Mesothelial cell of epicardium (in vitro differentiated cells): ENCODE measurements around the gene TFEC. TPM values are rescaled to one million over a fixed set of nuclear protein-coding genes. Genes with fewer than 3 reads are reported as not detected.
"Not testable (repeated sequence)": the region's sequence is repeated elsewhere in the genome, so short reads cannot be mapped to it uniquely, and the experiment has no call there.

Source experiments
- DNase-seq, 2 experiments: peaks; one replicate each; pipeline ENCODE4 v3.0.0; 2021; ENCODE audit warnings: low spot score in 2 of 2; ENCODE audit not compliant: unreplicated experiment in 2 of 2
- H3K27ac Mint-ChIP-seq: 2 replicates; pipeline ENCODE4 v1.8.0; 2021; ENCODE audit warnings: mixed read lengths
- H3K27me3 Mint-ChIP-seq: 2 replicates; pipeline ENCODE4 v1.8.0; 2021; ENCODE audit warnings: low read depth, mixed read lengths
- H3K36me3 Mint-ChIP-seq: 2 replicates; pipeline ENCODE4 v1.8.0; 2021; ENCODE audit warnings: mixed read lengths
- H3K4me1 Mint-ChIP-seq: 2 replicates; pipeline ENCODE4 v1.8.0; 2021; ENCODE audit warnings: mixed read lengths
- H3K4me3 Mint-ChIP-seq: 2 replicates; pipeline ENCODE4 v1.8.0; 2021; ENCODE audit warnings: mild to moderate bottlenecking, moderate library complexity, mixed read lengths
- H3K9me3 Mint-ChIP-seq: 2 replicates; pipeline ENCODE4 v1.8.0; 2021; ENCODE audit warnings: mixed read lengths
- CTCF ChIP-seq: fragments of 200-600 bp; sonication (generic); IDR thresholded peaks from one replicate; pipeline ENCODE4 v1.5.0; 2021; ENCODE audit warnings: antibody characterized with exemption; ENCODE audit not compliant: unreplicated experiment
- total RNA-seq: library from RNA; stranded (reverse); gene quantifications from 3 replicates; pipeline ENCODE4 v1.2.1, GENCODE V29; 2021

Gene TFEC
- total RNA-seq, 1 donor from 2014 or later = 0.49 TPM

GRCh38 chr7:116052006-116052405 lies 21.4 kb upstream of the TFEC start:
- Mint-ChIP-seq H3K4me1 (no peaks in the 10 kb centered on the region), H3K27me3 (peaks cover 3% of the 10 kb centered on the region), H3K4me3 (no peak overlapping the region), H3K36me3 (peaks cover 4% of the 10 kb centered on the region), H3K9me3 (peaks cover 22% of the 10 kb centered on the region), H3K27ac (no peak overlapping the region)
- DNase-seq = no peak
- no peak for TF ChIP-seq CTCF

DNA sequence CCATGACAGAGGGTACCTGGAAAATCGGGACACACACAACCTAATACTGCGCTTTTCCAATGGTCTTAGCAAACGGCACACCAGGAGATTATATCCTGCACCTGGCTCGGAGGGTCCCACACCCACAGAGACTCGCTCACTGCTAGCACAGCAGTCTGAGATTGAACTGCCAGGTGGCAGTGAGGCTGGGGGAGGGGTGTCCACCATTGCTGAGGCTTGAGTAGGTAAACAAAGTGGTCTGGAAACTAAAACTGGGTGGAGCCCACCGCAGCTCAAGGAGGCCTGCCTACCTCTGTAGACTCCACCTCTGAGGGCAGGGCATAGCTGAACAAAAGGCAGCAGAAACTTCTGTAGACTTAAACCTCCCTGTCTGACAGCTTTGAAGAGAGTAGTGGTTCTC lies 16.7 kb upstream of the TFEC start:
- H3K36me3 Mint-ChIP-seq, H3K4me1 Mint-ChIP-seq, H3K27me3 Mint-ChIP-seq, DNase-seq, H3K4me3 Mint-ChIP-seq, H3K27ac Mint-ChIP-seq: not testable (repeated sequence)
- peaks cover 29% of the 10 kb centered on the region for H3K9me3 Mint-ChIP-seq

GRCh38 chr7:116045532-116045931 lies 15.0 kb upstream of the TFEC start:
- DNase-seq = no peak
- Mint-ChIP-seq H3K27ac (no peak overlapping the region), H3K4me3 (no peak overlapping the region), H3K4me1 (no peaks in the 10 kb centered on the region), H3K9me3 (peaks cover 29% of the 10 kb centered on the region), H3K27me3 (no peaks in the 10 kb centered on the region), H3K36me3 (peaks cover 4% of the 10 kb centered on the region)
- TF ChIP-seq CTCF = no peak

DNA sequence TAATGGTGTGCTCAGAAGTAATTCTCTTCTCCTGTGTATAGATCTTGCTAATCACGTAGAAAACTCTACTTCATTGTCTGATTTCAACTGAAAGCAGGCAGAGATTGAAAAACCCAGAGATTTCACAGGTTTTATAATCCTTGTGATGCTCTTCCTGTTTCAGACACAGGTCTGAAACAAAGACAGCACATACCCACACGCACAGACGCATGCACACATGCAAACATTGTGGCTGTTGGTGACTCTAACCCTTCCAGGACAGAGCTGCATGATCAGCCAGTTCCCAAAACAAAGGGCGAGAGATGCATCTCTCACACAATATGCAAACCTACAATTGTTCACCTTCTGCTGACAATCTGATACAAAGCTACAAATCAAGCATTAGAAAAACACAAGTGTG lies 11.1 kb upstream of the TFEC start:
- Mint-ChIP-seq H3K4me3 (no peak overlapping the region), H3K36me3 (no peaks in the 10 kb centered on the region), H3K4me1 (no peaks in the 10 kb centered on the region), H3K27ac (no peak overlapping the region), H3K27me3 (no peaks in the 10 kb centered on the region), H3K9me3 (peaks cover 7% of the 10 kb centered on the region)
- no peak for TF ChIP-seq CTCF
- no peak for DNase-seq

GRCh38 chr7:116037401-116037800 lies 6.8 kb upstream of the TFEC start:
- TF ChIP-seq CTCF = no peak
- no peaks in the 10 kb centered on the region for H3K27me3 Mint-ChIP-seq

GRCh38 chr7:116034411-116034810 lies 3.8 kb upstream of the TFEC start:
- Mint-ChIP-seq H3K4me1 (peaks cover 6% of the 10 kb centered on the region), H3K4me3 (no peak overlapping the region), H3K27ac (no peak overlapping the region), H3K9me3 (no peaks in the 10 kb centered on the region), H3K36me3 (no peaks in the 10 kb centered on the region), H3K27me3 (no peaks in the 10 kb centered on the region)
- no peak for TF ChIP-seq CTCF
- DNase-seq = no peak

More at GRCh38 chr7:116037401-116037800, 6.8 kb upstream of the TFEC start:
- H3K4me1 Mint-ChIP-seq = no peaks in the 10 kb centered on the region
- no peaks in the 10 kb centered on the region for H3K36me3 Mint-ChIP-seq
- H3K27ac Mint-ChIP-seq = no peak overlapping the region
- no peak for DNase-seq
- H3K9me3 Mint-ChIP-seq = no peaks in the 10 kb centered on the region
- no peak overlapping the region for H3K4me3 Mint-ChIP-seq
